ENCODE results near the gene MATK. TPM values are rescaled to one million over a fixed set of nuclear protein-coding genes. Genes with fewer than 3 reads are reported as not detected.

Gene MATK
- total RNA-seq, 1 donor from 2014 or later = not detected

- intact Hi-C loops (cut with DNase I) = no loop called here
- Histone ChIP-seq H3K9me3 (peaks cover 1% of the 10 kb centered on the region in 2 donors), H3K27me3 (no peaks in the 10 kb centered on the region), H3K36me3 (no peaks in the 10 kb centered on the region), H3K27ac (no peak overlapping the region), H3K4me3 (no peak overlapping the region), H3K4me1 (no peaks in the 10 kb centered on the region)
- no peak for DNase-seq (ENCODE audit: low spot score in 2 of 2)
- no peak for TF ChIP-seq CTCF (IDR thresholded peaks at IDR 0.05)
Measured at GRCh38 chr19:3775831-3776230, 10.3 kb downstream of the MATK start.

GRCh38 chr19:3775374-3775711 is 10.8 kb downstream of the MATK start:
- no peak for DNase-seq (ENCODE audit: low spot score in 2 of 2)
- H3K9me3 ChIP-seq = no peaks in the 10 kb centered on the region
- no peaks in the 10 kb centered on the region for H3K4me1 ChIP-seq
- no peak overlapping the region for H3K4me3 ChIP-seq
- intact Hi-C loops (cut with DNase I) = no loop called here
- H3K27ac ChIP-seq = no peak overlapping the region
- H3K27me3 ChIP-seq = no peaks in the 10 kb centered on the region
- H3K36me3 ChIP-seq = no peaks in the 10 kb centered on the region
- TF ChIP-seq CTCF (IDR thresholded peaks at IDR 0.05) = no peak

GRCh38 chr19:3774621-3775373 is 11.4 kb downstream of the MATK start:
- no peaks in the 10 kb centered on the region for H3K9me3 ChIP-seq
- H3K36me3 ChIP-seq = no peaks in the 10 kb centered on the region
- no peak overlapping the region for H3K4me3 ChIP-seq
- DNase-seq (ENCODE audit: low spot score in 2 of 2) = no peak
- no peaks in the 10 kb centered on the region for H3K4me1 ChIP-seq
- no peak for TF ChIP-seq CTCF (IDR thresholded peaks at IDR 0.05)
- intact Hi-C loops (cut with DNase I) = no loop called here
- H3K27ac ChIP-seq = no peak overlapping the region
- H3K27me3 ChIP-seq = no peaks in the 10 kb centered on the region

GRCh38 chr19:3773814-3774515 is 12.2 kb downstream of the MATK start:
- TF ChIP-seq CTCF (IDR thresholded peaks at IDR 0.05) = no peak
- no peaks in the 10 kb centered on the region for H3K4me1 ChIP-seq

GRCh38 chr19:3771906-3772455 is 14.2 kb downstream of the MATK start, which contains the start of gene RAX2:
Gene RAX2, minus strand, starts transcription at chr19:3772228. Its CDS starts 486 bp downstream, at chr19:3771742.
- intact Hi-C loops (cut with DNase I) = no loop called here
- H3K27me3 ChIP-seq = no peaks in the 10 kb centered on the region
- no peak within 1 kb of the TSS for H3K27ac ChIP-seq
- H3K9me3 ChIP-seq = no peaks in the 10 kb centered on the region
- no peak for TF ChIP-seq CTCF (IDR thresholded peaks at IDR 0.05)
- H3K4me1 ChIP-seq = no peaks in the 10 kb centered on the region
- no peak for DNase-seq (ENCODE audit: low spot score in 2 of 2)
- peaks cover 12 to 18% of the 10 kb centered on the region in 2 donors for H3K36me3 ChIP-seq
- H3K4me3 ChIP-seq = no peak within 1 kb of the TSS

More at GRCh38 chr19:3773814-3774515, 12.2 kb downstream of the MATK start:
- Histone ChIP-seq H3K4me3 (no peak overlapping the region), H3K36me3 (no peaks in the 10 kb centered on the region), H3K9me3 (no peaks in the 10 kb centered on the region), H3K27me3 (no peaks in the 10 kb centered on the region), H3K27ac (no peak overlapping the region)
- DNase-seq (ENCODE audit: low spot score in 2 of 2) = no peak
- intact Hi-C loops (cut with DNase I) = no loop called here
